Osteocyte (in vitro differentiated cells): ENCODE results near the gene ARHGEF16. TPM values are rescaled to one million over a fixed set of nuclear protein-coding genes. Genes with fewer than 3 reads are reported as not detected.

ENCODE experiments used
- DNase-seq: peaks from one replicate; pipeline ENCODE4 v3.0.0; 2021; ENCODE audit warnings: mixed read lengths; ENCODE audit not compliant: unreplicated experiment; ENCODE audit errors: extremely low spot score
- H3K27ac Mint-ChIP-seq: one replicate; pipeline ENCODE4 v1.8.0; 2021; ENCODE audit warnings: mild to moderate bottlenecking, mixed read lengths; ENCODE audit not compliant: unreplicated experiment
- H3K27me3 Mint-ChIP-seq: one replicate; pipeline ENCODE4 v1.8.0; 2021; ENCODE audit warnings: mixed read lengths; ENCODE audit not compliant: unreplicated experiment
- H3K36me3 Mint-ChIP-seq: one replicate; pipeline ENCODE4 v1.8.0; 2021; ENCODE audit warnings: mixed read lengths; ENCODE audit not compliant: unreplicated experiment
- H3K4me1 Mint-ChIP-seq: one replicate; pipeline ENCODE4 v1.8.0; 2021; ENCODE audit warnings: mixed read lengths; ENCODE audit not compliant: unreplicated experiment
- H3K4me3 Mint-ChIP-seq: one replicate; pipeline ENCODE4 v1.8.0; 2021; ENCODE audit warnings: mild to moderate bottlenecking, moderate library complexity, mixed read lengths; ENCODE audit not compliant: unreplicated experiment
- H3K9me3 Mint-ChIP-seq: one replicate; pipeline ENCODE4 v1.8.0; 2021; ENCODE audit warnings: mixed read lengths; ENCODE audit not compliant: unreplicated experiment
- CTCF ChIP-seq: fragments of 200-600 bp; sonication (generic); IDR thresholded peaks from 2 replicates; pipeline ENCODE4 v1.5.0; 2021; ENCODE audit warnings: antibody characterized with exemption, mild to moderate bottlenecking, moderate library complexity
- total RNA-seq: library from RNA; stranded (reverse); gene quantifications from 2 replicates; pipeline ENCODE4 v1.2.1, GENCODE V29; 2021

Gene ARHGEF16
- total RNA-seq, 1 donor from 2014 or later, result 3.2 TPM

GRCh38 chr1:3417934-3418333 is 36.5 kb upstream of the ARHGEF16 start:
- Mint-ChIP-seq H3K27ac (no peak overlapping the region), H3K27me3 (peaks cover 2% of the 10 kb centered on the region), H3K4me3 (no peak overlapping the region), H3K4me1 (peaks cover 11% of the 10 kb centered on the region), H3K9me3 (no peaks in the 10 kb centered on the region), H3K36me3 (no peaks in the 10 kb centered on the region)
- DNase-seq, result no peak
- TF ChIP-seq CTCF, result no peak

- TF ChIP-seq CTCF, result no peak
- no peak overlapping the region for H3K27ac Mint-ChIP-seq
- H3K4me1 Mint-ChIP-seq, result peaks cover 11% of the 10 kb centered on the region
- no peak overlapping the region for H3K4me3 Mint-ChIP-seq
- no peaks in the 10 kb centered on the region for H3K9me3 Mint-ChIP-seq
- no peak for DNase-seq
- H3K27me3 Mint-ChIP-seq, result peaks cover 2% of the 10 kb centered on the region
- H3K36me3 Mint-ChIP-seq, result no peaks in the 10 kb centered on the region
Observed at GRCh38 chr1:3418600-3418999, 35.9 kb upstream of the ARHGEF16 start.

- no peaks in the 10 kb centered on the region for H3K36me3 Mint-ChIP-seq
- TF ChIP-seq CTCF, result no peak
- peaks cover 2% of the 10 kb centered on the region for H3K27me3 Mint-ChIP-seq
- no peak for DNase-seq
- no peak overlapping the region for H3K27ac Mint-ChIP-seq
- H3K4me1 Mint-ChIP-seq, result peaks cover 11% of the 10 kb centered on the region
- no peaks in the 10 kb centered on the region for H3K9me3 Mint-ChIP-seq
- no peak overlapping the region for H3K4me3 Mint-ChIP-seq
Observed at GRCh38 chr1:3419415-3420204, 34.9 kb upstream of the ARHGEF16 start.

DNA sequence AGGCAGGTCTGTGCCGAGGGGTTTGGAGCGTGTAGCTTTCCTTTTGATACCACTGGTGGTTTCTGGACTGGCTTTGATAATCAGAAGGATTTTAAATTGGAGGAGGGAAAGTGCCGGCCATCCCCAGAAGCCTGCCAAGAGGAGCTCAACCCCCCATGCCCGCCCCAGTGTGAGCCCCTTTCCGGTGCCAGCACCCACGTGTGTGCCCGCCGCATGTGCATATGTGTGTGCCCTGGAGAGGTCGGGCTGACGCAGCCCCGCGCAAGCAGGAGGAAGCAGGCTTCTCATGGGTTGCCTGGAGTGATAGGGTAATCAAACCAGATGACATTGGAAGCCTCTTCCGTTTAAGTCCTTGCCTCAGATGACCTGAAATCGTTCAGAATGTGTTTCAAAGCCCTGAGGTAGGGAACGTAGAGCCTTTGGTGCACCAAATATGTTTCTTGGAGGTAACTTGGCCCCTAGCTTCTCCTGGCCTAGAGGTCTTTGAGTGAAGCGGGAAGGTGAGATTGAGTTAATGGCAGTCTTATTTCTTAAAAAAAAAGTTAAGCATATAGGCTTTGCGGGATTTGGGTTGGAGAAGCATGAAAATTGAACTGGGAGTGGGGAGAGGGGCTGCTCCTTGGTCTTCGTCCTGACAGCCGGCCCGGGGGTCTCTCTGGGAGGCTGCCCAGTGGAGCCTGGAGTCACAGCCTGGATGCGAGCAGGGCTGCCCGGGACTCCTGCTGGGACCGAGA is 34.1 kb upstream of the ARHGEF16 start:
- no peaks in the 10 kb centered on the region for H3K9me3 Mint-ChIP-seq
- H3K4me3 Mint-ChIP-seq, result no peak overlapping the region
- H3K4me1 Mint-ChIP-seq, result peaks cover 11% of the 10 kb centered on the region
- H3K36me3 Mint-ChIP-seq, result no peaks in the 10 kb centered on the region
- H3K27me3 Mint-ChIP-seq, result peaks cover 2% of the 10 kb centered on the region
- DNase-seq, result no peak
- no peak overlapping the region for H3K27ac Mint-ChIP-seq
- no peak for TF ChIP-seq CTCF

DNA sequence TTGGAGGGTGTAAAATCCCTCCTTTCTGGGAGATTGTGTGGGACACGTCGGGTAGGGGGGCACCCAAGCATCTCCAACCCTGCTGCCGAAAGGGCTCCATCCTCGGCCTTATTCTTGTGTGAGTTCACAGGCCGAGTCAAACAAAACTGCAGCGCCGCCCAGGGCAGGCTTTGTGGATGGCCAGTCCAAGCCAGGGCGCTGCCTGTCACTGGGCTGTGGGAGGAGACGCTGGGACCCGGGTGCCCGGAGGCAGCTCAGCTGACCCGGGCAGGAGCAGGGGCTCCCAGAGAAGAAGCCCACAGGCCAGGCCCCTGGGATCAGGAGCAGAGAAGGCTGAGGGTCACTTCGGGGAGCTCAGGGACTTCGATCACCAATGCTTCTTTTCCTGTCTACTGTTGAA is 31.8 kb upstream of the ARHGEF16 start:
- peaks cover 2% of the 10 kb centered on the region for H3K27me3 Mint-ChIP-seq

More for the DNA sequence above, 31.8 kb upstream of the ARHGEF16 start:
- Mint-ChIP-seq H3K27ac (no peak overlapping the region), H3K4me1 (peaks cover 11% of the 10 kb centered on the region), H3K4me3 (no peak overlapping the region), H3K36me3 (no peaks in the 10 kb centered on the region), H3K9me3 (no peaks in the 10 kb centered on the region)
- TF ChIP-seq CTCF, result no peak
- DNase-seq, result no peak
